Stimulated activated CD8-positive, alpha-beta memory T cell treated with anti-CD3 and anti-CD28 coated beads, Interleukin-4, amount 100 ng/mL, for 4 hours (primary cell): ENCODE data around the gene RCHY1.
"Not testable (repeated sequence)": the region's sequence is repeated elsewhere in the genome, so short reads cannot be mapped to it uniquely, and the experiment has no call there.

Experiments
- DNase-seq, 2 donors: peaks; one replicate each; pipeline ENCODE4 v3.0.0-alpha.2; 2020; ENCODE audit warnings: low read depth in 2 of 2, low spot score in 1 of 2

Gene RCHY1

GRCh38 chr4:75516144-75516543 is 1.9 kb upstream of the RCHY1 start:
- no peak for DNase-seq

- DNase-seq, result no peak
These were observed 878 bp upstream of the RCHY1 start for GRCh38 chr4:75514949-75515612.

DNA sequence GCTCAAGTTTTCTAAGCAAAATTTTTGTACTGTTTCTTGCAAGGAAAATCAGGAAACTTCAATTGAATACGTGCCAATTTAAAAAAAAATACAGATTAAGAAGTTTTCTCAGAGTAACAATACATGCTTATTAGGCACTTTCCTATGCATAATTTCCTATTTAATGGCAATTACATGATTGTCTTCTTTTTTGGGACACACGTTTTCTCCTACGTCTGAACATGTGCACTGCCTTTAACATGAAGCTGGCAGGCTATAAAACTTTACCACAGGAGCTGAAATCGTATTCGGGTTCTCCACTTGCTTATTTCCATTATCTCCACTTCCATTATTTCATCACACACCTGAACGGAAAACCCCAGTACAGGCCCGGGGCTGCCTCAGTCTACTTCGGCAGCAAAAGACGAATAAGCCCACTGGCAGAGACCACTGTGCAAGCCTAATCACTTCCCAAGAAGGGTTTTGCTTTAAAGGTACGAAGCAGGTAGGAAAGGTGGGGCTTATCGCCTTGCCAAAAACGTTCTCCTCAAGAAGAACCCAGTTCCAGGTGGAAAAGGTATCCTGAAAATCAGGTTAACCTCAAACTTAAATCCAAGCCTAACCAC is 575 bp downstream of the RCHY1 start:
- DNase-seq, result no peak

GRCh38 chr4:75512386-75513211 is 1.6 kb downstream of the RCHY1 start:
- DNase-seq, result no peak

- no peak for DNase-seq
These were observed 2.4 kb downstream of the RCHY1 start for GRCh38 chr4:75511841-75512240.

DNA sequence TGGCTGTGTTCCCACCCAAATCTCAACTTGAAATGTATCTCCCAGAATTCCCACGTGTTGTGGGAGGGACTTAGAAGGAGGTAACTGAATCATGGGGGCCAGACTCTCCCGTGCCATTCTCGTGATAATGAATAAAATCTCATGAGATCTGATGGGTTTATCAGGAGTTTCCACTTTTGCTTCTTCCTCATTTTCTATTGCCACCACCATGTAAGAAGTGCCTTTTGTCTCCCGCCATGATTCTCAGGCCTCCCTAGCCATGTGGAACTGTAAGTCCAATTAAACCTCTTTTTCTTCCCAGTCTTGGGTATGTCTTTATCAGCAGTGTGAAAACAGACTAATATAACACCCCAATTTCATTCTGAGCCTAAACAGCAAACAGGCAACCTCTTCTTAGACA is 4.6 kb downstream of the RCHY1 start:
- DNase-seq, result not testable (repeated sequence)

GRCh38 chr4:75505630-75506029 is 8.6 kb downstream of the RCHY1 start:
- DNase-seq, result no peak

DNA sequence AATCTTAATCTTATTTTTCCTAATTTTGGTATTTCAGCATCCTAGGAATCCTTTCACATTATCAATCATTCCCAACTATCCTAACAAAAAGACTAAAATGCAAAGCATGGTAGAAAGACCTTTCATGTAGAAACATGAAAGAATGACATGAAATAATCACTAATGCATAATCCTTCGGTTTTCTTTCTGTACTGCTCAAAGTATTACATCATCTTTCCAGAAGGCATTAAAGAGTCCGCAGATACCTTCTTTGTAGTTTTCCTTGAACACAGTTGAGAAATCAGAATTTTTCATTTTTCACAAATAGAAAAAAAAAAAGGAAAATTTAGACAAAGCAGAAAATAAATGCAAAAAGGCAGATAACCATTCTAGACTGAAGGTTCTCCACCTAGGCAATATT is 11.5 kb downstream of the RCHY1 start:
- no peak for DNase-seq

DNA sequence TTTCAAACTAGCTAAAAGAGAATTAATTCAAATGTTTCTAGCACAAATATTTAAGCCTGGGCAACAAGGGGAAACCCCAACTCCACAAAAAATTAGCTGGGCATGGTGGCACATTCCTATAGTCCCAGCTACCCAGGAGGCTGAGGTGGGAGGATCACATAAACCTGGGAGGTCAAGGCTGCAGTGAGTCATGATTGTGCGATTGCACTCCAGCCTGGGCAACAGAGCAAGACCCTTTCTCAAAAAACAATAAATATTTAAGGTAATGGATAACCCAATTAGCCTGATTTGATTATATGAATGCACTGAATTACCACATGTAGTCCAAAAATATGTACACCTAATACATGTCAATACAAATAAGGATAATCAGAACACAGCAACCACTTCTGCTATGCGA is 14.3 kb downstream of the RCHY1 start:
- no peak for DNase-seq

GRCh38 chr4:75498041-75498440 is 16.2 kb downstream of the RCHY1 start:
- DNase-seq, result no peak

DNA sequence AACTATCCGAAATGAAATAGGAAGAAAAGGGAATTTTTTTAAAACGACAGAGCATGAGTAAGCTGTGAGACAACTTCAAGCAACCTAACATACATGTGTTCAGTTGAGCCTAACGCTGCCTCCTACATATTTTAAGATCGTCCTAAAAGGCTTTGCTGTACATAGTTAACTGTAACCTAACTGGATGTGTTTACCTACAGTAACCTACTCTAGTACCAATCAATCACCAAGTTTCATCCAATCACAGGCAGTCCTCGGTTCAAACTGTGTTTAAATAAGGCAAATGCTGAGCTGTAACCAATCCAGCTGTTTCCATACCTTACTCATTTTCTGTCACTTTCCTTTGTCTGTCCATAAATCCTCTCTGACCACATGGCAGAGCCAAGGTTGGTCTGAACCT is 17.1 kb downstream of the RCHY1 start:
- DNase-seq, result no peak

- no peak for DNase-seq
These were observed 17.8 kb downstream of the RCHY1 start for GRCh38 chr4:75496406-75496805.

GRCh38 chr4:75495476-75495875 is 18.7 kb downstream of the RCHY1 start:
- no peak for DNase-seq

DNA sequence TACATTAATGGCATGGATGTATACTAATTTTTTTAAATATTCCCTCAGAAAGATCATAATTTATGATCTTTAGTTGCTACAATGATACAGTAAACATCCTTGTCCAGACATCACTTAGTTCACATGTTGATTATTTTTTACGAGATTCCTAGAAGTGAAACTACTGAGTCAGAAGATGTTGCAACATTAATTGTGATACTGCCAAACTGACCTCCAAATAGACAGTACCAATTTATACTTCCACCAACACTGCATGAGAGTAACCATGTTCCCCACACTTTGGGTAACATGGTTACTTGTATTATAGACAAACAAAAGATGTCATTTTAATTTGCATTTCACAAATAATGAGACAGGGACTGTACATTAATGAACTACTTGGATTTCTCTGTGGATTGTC is 19.6 kb downstream of the RCHY1 start:
- no peak for DNase-seq

- DNase-seq, result no peak
These were observed 24.0 kb downstream of the RCHY1 start for GRCh38 chr4:75490155-75490554.

DNA sequence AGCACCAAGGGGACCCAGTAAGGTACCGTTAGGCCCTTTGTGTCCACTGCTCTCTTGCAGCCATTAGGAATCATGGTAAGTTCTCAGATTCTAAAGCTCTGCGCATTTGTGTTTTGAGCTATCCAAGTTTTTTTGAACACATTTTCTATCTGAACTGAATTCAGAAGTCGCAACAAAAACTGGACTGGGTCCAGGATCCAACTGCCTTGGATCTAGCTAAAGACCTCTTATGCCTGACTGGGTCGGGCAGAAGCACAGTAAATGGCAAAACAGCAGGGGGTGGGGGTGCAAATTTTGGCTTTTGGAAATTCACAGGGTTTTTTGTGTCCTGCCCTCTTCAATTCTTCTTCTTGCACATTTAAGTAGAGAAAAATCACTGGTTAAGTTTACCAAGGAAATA is 30.0 kb downstream of the RCHY1 start:
- DNase-seq, result no peak

- no peak for DNase-seq
These were observed 37.0 kb downstream of the RCHY1 start for GRCh38 chr4:75477201-75477600.

DNA sequence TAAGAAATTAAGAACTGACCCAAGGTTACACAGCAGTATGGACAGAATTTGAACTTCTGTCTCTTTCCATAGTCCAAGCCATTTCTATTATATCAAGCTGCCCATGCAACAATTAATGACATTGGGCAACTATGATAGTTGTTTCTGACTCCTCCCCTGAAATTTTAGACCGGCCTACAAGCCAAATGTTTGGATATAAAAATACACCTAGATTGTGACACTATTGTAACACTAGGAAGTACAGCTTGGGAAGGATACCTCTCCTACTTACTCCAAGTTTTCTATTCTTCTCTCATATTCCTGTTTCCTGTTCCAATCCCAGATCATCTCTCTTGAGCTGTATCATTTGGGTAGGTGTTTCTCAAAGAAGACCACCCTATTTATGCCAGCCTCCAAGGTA is 43.5 kb downstream of the RCHY1 start:
- DNase-seq, result no peak

DNA sequence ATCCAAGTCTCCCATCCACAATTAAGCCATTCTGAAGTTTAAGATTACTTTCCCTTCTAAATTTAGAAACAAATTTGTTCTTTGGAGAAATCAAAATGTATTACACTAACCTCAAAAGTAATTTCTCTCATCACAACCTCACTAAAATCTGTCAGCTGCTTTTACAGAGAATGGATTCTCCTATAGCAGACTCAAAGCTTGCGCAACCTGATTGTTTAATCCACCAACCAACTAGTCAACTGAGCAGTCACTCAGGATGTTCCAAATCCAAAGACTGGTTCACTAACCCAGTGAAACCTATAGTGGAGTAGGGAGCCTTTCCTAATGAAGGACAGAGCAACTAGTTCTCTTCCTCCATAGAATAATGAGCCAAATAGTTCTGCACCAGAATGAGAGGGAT is 44.3 kb downstream of the RCHY1 start:
- DNase-seq, result no peak

DNA sequence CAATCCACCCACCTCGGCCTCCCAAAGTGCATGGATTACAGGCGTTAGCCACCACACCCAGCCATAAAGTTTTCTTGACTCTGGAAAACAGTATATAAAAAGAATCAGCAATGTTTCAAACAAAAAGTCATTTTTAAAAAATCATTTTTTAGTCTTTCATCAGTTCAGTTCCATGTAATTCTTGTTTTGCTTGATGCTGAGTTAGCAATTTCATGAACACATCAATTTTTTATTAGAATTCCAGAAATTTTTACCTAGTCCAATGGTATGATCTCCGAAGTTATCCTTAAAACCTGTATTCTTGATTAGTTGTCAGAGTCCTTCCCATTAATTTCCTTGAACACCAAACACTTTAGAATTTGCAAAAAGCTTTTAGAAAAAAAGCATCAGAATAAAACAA is 56.8 kb downstream of the RCHY1 start:
- no peak for DNase-seq

DNA sequence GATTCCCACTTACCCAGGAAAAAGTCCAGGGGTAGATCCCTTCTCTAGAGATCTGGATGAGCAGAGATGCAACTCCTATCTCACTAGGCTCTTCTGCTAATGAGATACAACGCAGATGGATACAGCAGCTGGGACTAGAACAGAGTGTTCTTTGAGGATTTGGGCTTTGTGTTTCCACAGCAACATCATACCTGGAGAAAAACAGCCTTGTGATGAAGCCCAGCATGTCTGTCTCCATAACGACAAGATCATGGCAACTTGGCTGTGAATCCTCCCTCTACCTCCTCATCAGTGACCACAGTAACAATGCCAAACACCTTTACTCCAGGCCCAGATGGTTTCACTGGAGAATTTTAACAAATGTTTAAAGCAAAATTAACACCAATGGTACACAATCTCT is 80.1 kb downstream of the RCHY1 start:
- DNase-seq, result no peak

DNA sequence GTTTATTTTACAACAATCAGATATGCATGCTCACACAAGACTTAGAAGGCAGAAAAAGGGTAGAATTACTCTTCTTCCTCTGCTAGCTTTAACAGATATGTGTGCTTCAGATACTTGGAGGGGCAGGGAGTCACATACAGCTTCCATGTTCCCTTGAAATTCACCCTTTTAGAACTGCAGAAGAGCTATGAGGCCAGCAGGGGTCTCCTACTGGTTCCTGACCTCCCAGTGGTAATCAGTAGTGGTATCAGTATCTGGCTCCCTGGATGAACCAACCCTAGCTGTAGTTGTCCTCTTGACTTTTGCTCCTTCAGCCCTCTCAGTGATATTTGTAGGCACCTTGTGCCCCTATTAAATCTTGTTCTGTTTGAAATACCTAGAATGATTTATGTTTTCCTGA is 81.5 kb downstream of the RCHY1 start:
- no peak for DNase-seq
